Measurements from ENCODE around the gene DAGLA. TPM values are rescaled to one million over a fixed set of nuclear protein-coding genes. Genes with fewer than 3 reads are reported as not detected.
"Not testable (repeated sequence)": the region's sequence is repeated elsewhere in the genome, so short reads cannot be mapped to it uniquely, and the experiment has no call there.

Gene DAGLA
- total RNA-seq, 4 donors from 2014 or later: 11.9 to 31.4 (median 17.0) TPM

DNA sequence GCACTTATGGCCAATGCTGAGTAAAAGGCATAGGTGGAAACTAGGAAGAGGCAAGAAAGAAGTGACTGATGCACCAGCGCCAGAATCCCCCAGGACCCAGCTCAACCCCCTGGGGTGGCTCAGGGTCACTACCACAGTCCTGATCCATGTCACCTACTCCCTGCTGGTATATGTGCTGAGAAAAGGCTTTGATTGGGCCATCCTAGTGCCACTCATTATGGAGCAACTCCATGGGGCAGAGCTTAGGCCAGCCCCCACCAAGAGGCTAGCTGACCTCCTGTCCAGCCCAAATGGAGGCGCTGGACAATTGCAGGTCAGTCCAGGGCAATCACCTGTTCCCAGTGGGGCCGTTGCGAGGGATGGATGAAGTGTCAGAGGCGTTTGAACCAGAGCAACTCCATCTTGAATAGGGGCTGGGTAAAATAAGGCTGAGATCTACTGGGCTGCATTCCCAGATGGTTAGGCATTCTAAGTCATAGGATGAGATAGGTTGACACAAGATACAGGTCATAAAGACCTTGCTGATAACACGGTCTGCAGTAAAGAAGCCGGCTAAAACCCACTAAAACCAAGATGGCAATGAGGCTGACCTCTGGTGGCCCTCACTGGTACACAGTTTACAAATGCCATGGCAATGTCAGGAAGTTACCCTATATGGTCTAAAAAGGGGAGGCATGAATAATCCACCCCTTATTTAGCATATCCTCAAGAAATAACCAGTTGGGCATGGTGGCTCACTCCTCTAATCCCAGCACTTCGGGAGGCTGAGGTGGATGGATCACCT is 20.6 kb upstream of the DAGLA start:
- H3K27me3 ChIP-seq: no peaks in the 10 kb centered on the region
- WGBS, 2 donors (ENCODE audit: low coverage in 1 of 2): 70% methylated on average over 8 of the region's 8 CpGs; no CpG with 5 or more reads in 1 of the 2 donors
- intact Hi-C loops (cut with DNase I; ENCODE audit: low total_unique reads): no loop called here

DNA sequence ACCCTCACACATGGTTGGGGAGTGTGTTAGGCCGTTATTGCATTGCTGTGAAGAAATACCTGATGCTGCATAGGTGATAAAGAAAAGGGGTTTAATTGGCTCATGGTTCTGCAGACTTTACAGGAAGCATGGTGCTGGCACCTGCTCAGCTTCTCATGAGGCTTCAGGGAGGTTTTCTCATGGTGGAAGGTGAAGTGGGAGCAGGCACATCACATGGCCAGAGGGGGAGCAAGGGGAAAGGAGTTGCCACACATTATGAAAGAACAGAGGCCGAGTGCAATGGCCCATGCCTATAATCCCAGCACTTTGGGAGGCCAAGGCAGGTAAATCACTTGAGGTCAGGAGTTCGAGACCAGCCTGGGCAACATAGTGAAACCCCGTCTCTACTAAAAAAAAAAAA is 19.2 kb upstream of the DAGLA start:
- H3K27ac ChIP-seq; intact Hi-C loops (cut with DNase I; ENCODE audit: low total_unique reads); H3K27me3 ChIP-seq; in situ Hi-C loops (cut with MboI; ENCODE audit: low pct_ligation_motif_present in 1 of 4, low pct_unique_long_range_greater_than_20kb in 1 of 4, low sequenced_read_pairs in 3 of 4); H3K36me3 ChIP-seq; H3K4me3 ChIP-seq; DNase-seq; H3K9me3 ChIP-seq; H3K4me1 ChIP-seq: not testable (repeated sequence)
- WGBS, 2 donors (ENCODE audit: low coverage in 1 of 2): 65 to 69% methylated on average over 4 of the region's 4 CpGs

More for the DNA sequence above, 20.6 kb upstream of the DAGLA start:
- DNase-seq: no peak
- Histone ChIP-seq H3K4me1 (peaks cover 1 to 19% (median 5%) of the 10 kb centered on the region in 4 donors), H3K9me3 (no peaks in the 10 kb centered on the region), H3K4me3 (no peak overlapping the region), H3K36me3 (no peaks in the 10 kb centered on the region), H3K27ac (no peak overlapping the region)
- in situ Hi-C loops (cut with MboI; ENCODE audit: low pct_ligation_motif_present in 1 of 4, low pct_unique_long_range_greater_than_20kb in 1 of 4, low sequenced_read_pairs in 3 of 4): no loop called here
- TF ChIP-seq, protein P1, sequence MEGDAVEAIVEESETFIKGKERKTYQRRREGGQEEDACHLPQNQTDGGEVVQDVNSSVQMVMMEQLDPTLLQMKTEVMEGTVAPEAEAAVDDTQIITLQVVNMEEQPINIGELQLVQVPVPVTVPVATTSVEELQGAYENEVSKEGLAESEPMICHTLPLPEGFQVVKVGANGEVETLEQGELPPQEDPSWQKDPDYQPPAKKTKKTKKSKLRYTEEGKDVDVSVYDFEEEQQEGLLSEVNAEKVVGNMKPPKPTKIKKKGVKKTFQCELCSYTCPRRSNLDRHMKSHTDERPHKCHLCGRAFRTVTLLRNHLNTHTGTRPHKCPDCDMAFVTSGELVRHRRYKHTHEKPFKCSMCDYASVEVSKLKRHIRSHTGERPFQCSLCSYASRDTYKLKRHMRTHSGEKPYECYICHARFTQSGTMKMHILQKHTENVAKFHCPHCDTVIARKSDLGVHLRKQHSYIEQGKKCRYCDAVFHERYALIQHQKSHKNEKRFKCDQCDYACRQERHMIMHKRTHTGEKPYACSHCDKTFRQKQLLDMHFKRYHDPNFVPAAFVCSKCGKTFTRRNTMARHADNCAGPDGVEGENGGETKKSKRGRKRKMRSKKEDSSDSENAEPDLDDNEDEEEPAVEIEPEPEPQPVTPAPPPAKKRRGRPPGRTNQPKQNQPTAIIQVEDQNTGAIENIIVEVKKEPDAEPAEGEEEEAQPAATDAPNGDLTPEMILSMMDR (IDR thresholded peaks at IDR 0.05): no peak

DNA sequence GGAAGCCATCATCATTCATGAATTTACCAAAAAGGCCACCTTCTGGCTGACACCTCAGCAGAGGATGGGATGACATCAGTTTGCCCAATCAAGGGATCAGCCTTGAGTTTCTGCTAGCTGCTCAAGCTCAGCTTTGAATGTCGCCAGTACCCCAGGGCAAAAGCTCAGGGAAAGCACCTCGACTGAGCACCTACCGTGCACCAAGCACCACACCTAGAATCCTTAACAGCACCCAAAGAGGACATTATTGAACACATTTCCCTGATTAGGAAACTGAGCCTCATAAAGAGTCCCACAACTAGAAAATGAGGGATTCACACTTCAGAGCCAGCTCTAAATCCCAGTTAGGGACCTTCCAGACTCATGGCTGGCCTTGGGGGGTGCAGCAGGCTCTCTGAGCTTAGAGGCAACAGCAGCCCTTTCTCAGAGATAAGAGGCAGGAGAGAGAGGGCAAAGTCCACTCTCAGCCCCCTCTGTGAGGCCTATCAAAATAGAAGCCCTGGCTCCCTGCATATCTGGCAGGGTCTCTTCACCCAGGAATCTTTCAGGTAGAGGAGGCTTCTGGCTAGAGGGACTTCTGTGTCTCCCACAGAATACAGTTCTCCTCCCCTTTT is 13.4 kb upstream of the DAGLA start:
- 54% methylated on average over 3 of the region's 3 CpGs; no CpG with 5 or more reads in 1 of the 2 donors for WGBS, 2 donors (ENCODE audit: low coverage in 1 of 2)
- intact Hi-C loops (cut with DNase I; ENCODE audit: low total_unique reads): no loop called here
- no peak for TF ChIP-seq EP300 (IDR thresholded peaks at IDR 0.05; ENCODE audit: low read depth)
- no peak for TF ChIP-seq POLR2A (IDR thresholded peaks at IDR 0.05)
- TF ChIP-seq POLR2AphosphoS5 (IDR thresholded peaks at IDR 0.05): no peak

DNA sequence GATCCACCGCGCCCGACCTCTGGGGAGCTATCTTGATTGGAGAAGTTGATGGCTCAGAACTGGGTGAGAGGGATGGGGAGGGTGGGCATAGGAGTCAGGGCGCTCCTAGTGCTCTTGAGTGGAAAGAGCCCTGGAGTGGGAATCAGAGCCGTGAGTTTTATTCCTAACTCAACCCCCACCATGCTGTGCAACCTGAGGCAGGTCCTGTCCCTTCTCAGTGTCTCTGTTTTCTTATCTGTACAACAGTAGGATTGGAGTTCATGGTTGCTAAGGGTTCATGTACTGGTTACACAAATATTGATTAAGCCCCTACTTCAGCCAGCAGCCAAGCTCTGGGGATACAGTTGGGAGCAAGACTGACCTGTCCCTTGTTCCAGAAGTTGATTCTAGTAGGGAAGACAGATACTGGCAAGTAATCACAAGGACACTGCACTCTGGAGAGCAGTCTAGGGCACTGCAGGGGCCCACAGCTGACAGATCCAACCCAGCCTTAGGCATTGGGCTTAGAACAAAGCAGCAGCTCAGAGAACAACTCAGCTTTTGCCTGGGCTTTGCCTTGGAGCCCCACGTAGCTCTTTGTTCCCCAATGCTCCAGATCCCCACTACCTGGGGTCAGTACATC is 12.4 kb upstream of the DAGLA start:
- H3K9me3 ChIP-seq: no peaks in the 10 kb centered on the region
- no peak overlapping the region for H3K4me3 ChIP-seq
- H3K27me3 ChIP-seq: no peaks in the 10 kb centered on the region
- TF ChIP-seq, protein P1 (IDR thresholded peaks at IDR 0.05): no peak
- TF ChIP-seq EP300 (IDR thresholded peaks at IDR 0.05; ENCODE audit: low read depth) (no peak), POLR2AphosphoS5 (IDR thresholded peaks at IDR 0.05) (no peak), POLR2A (IDR thresholded peaks at IDR 0.05) (no peak)
- in situ Hi-C loops (cut with MboI; ENCODE audit: low pct_ligation_motif_present in 1 of 4, low pct_unique_long_range_greater_than_20kb in 1 of 4, low sequenced_read_pairs in 3 of 4): no loop called here
- WGBS, 2 donors (ENCODE audit: low coverage in 1 of 2): 85% methylated on average over 6 of the region's 6 CpGs; no CpG with 5 or more reads in 1 of the 2 donors
- H3K27ac ChIP-seq: no peak overlapping the region
- H3K4me1 ChIP-seq: peaks cover 0 to 12% (median 5%) of the 10 kb centered on the region in 4 donors
- no peak for DNase-seq
- no peaks in the 10 kb centered on the region for H3K36me3 ChIP-seq
- intact Hi-C loops (cut with DNase I; ENCODE audit: low total_unique reads): no loop called here

More for the DNA sequence above, 13.4 kb upstream of the DAGLA start:
- H3K27me3 ChIP-seq: no peaks in the 10 kb centered on the region
- no peak overlapping the region for H3K27ac ChIP-seq
- in situ Hi-C loops (cut with MboI; ENCODE audit: low pct_ligation_motif_present in 1 of 4, low pct_unique_long_range_greater_than_20kb in 1 of 4, low sequenced_read_pairs in 3 of 4): no loop called here
- H3K4me3 ChIP-seq: no peak overlapping the region
- H3K9me3 ChIP-seq: no peaks in the 10 kb centered on the region
- no peak for DNase-seq
- no peaks in the 10 kb centered on the region for H3K36me3 ChIP-seq
- H3K4me1 ChIP-seq: peaks cover 0 to 12% (median 5%) of the 10 kb centered on the region in 4 donors

DNA sequence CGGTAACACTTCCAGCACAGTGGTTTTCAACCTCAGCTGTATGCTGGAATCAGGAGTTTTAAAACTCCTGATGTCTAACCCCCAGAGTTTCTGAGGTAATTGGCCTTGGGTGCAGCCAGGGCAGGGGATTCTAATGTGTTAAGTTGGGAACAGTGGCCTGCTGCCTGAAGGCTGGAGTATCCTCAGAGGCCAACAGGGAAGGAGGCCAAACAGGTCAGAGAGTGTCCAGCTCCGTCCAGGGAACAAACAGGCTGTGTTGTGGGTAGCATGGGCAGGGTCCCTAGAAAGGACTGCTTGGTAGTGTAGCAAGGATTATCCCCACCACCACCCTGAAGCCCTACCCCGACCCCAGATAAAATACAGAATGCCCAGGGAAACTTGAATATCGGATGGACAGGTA is 10.8 kb upstream of the DAGLA start:
- TF ChIP-seq, protein P1 (IDR thresholded peaks at IDR 0.05): no peak
- TF ChIP-seq EP300 (IDR thresholded peaks at IDR 0.05; ENCODE audit: low read depth) (no peak), POLR2AphosphoS5 (IDR thresholded peaks at IDR 0.05) (no peak), POLR2A (IDR thresholded peaks at IDR 0.05) (no peak)
- Histone ChIP-seq H3K27ac (no peak overlapping the region), H3K36me3 (no peaks in the 10 kb centered on the region), H3K9me3 (no peaks in the 10 kb centered on the region), H3K4me1 (peaks cover 0 to 12% (median 5%) of the 10 kb centered on the region in 4 donors), H3K27me3 (no peaks in the 10 kb centered on the region), H3K4me3 (no peak overlapping the region)
- 90 to 100% methylated on average over 3 to 4 of the region's 4 CpGs for WGBS, 2 donors (ENCODE audit: low coverage in 1 of 2)
- intact Hi-C loops (cut with DNase I; ENCODE audit: low total_unique reads) (no loop called here), in situ Hi-C loops (cut with MboI; ENCODE audit: low pct_ligation_motif_present in 1 of 4, low pct_unique_long_range_greater_than_20kb in 1 of 4, low sequenced_read_pairs in 3 of 4) (no loop called here)
- DNase-seq: no peak
